Measurements from ENCODE around the gene CISD1.

GRCh38 chr10:58268946-58269781, at the start of gene CISD1:
- no peak for TF ChIP-seq EZH2 (IDR thresholded peaks at IDR 0.05; ENCODE audit: low read depth)
- no peak for TF ChIP-seq CTCF (conservative IDR thresholded peaks at IDR 0.05)
